Subcutaneous abdominal adipose tissue (tissue), 5 donors: Measurements from ENCODE around the gene SEMA3G.

Experiments
- H3K27ac ChIP-seq: one replicate; pipeline ENCODE4 v1.7.0; 2013; ENCODE audit warnings: low read depth, mild to moderate bottlenecking, inconsistent platforms, low read length, moderate library complexity
- H3K27me3 ChIP-seq, 5 donors: one replicate each; pipeline ENCODE4 v1.7.0; 2013; ENCODE audit warnings: low read length in 5 of 5, inconsistent platforms in 1 of 5; ENCODE audit not compliant: control insufficient read depth in 5 of 5, insufficient read depth in 4 of 5
- H3K36me3 ChIP-seq, 5 donors: one replicate each; pipeline ENCODE4 v1.7.0; 2013; ENCODE audit warnings: low read length in 5 of 5; ENCODE audit not compliant: control insufficient read depth in 5 of 5, insufficient read depth in 5 of 5
- H3K4me1 ChIP-seq, 5 donors: one replicate each; pipeline ENCODE4 v1.7.0; 2013; ENCODE audit warnings: low read length in 5 of 5, mild to moderate bottlenecking in 3 of 5, moderate library complexity in 1 of 5; ENCODE audit not compliant: control insufficient read depth in 5 of 5, insufficient read depth in 5 of 5
- H3K4me3 ChIP-seq, 5 donors: one replicate each; pipeline ENCODE4 v1.7.0; 2013; ENCODE audit warnings: low read length in 5 of 5, low read depth in 1 of 5
- H3K9ac ChIP-seq, 5 donors: one replicate each; pipeline ENCODE4 v1.7.0; 2013; ENCODE audit warnings: low read length in 5 of 5, mild to moderate bottlenecking in 4 of 5, moderate library complexity in 3 of 5
- H3K9me3 ChIP-seq, 5 donors: one replicate each; pipeline ENCODE4 v1.7.0; 2013; ENCODE audit warnings: low read length in 5 of 5; ENCODE audit not compliant: control insufficient read depth in 5 of 5
- donor health status: healthy.
- donor health status: healthy.
- donor health status: healthy.
- donor health status: healthy.
- donor health status: healthy.

Gene SEMA3G

DNA sequence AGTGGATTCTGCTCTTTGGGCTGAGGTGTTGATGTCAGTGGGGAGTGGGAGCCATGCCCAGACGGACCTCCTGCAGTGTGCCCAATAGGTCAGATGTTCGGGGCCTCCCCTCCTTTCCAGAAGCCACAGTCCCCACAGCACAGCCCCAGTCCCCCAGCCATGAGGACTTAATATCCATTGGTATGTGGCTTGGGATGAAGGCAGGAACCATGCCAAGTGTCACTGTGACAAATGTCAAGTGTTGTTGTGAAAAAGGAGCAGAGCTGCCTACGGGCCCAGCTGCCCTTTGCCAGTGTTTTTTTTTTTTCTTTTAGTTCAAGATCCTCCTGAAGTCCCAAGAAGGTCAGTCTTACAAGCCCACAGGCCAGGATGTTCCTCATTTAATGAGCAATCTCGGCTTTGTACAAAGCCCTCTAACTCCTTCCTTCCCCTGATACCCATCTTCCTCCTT is 12.2 kb downstream of the SEMA3G start:
- Histone ChIP-seq H3K27ac (peak overlapping the region; percentile 82), H3K27me3 (no peaks in the 10 kb centered on the region), H3K4me1 (peaks cover 35 to 93% (median 85%) of the 10 kb centered on the region in 5 donors), H3K4me3 (no peak overlapping the region), H3K36me3 (peaks cover 0 to 18% (median 10%) of the 10 kb centered on the region in 5 donors), H3K9ac (peak overlapping the region in 2 of 5 donors; percentile 45 to 52), H3K9me3 (no peaks in the 10 kb centered on the region)

DNA sequence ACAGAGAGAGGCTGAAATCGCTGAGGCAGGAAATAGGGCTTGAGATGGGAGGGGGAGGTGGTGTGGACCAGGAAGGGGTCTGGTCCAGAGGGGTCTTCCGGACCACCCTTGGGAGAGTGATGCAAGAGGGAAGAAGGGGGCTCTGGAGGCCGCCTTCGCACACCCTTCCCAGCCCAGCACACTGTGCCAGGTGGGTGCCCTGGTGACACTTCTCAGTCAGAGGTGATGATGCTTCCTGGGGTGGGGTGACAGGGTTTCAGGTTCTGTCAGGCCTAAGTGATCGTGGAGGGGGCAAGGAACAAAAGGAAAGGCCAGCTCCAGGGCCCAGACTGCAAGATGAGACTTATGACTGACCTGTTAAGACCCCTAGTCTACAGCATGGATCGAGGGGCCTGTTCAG is 12.7 kb downstream of the SEMA3G start:
- H3K27me3 ChIP-seq, result no peaks in the 10 kb centered on the region
- H3K9me3 ChIP-seq, result no peaks in the 10 kb centered on the region
- peaks cover 32 to 88% (median 81%) of the 10 kb centered on the region in 5 donors for H3K4me1 ChIP-seq
- H3K27ac ChIP-seq, result peak overlapping the region; percentile 82
- no peak overlapping the region for H3K4me3 ChIP-seq
- peaks cover 0 to 14% (median 5%) of the 10 kb centered on the region in 5 donors for H3K36me3 ChIP-seq
- peak overlapping the region in 2 of 5 donors; percentile 45 to 52 for H3K9ac ChIP-seq

DNA sequence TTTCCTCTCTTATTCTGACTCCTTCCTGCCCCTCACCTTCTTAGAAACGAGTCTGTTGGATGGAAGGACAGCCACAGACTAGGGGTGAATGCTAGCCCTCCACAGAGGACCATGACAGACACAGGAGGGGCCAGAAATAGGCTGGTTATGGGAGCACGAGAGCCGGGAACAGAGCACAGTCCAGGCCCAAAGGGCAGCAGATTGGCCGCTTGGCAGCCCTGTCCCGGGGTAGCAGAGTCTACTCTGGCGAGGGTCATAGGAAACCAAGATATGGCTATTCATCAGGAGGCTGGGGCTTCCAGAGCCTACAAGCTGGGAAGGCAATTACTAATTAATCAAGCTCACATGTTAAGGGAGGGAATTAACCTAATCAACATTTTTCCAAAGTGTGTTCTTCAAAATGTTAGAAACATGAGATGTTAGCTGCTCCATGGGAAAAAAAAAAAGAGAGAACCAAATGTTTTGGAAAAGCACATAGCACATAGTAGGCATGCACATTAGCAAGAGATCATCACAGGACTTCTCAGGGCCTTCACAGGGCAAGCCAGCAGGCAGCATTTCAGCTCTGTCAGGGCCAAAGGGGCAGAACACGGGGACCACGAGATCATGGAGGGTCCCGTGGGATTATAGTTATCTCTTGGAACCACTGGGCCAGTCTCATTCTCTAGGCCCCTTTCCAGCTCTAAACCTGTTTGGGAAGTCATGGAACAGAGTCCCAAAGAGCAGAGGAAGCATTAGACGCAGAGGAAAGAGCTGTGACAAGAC is 13.3 kb downstream of the SEMA3G start:
- Histone ChIP-seq H3K9ac (peak overlapping the region in 2 of 5 donors; percentile 13 to 49), H3K4me3 (no peak overlapping the region), H3K27ac (peak overlapping the region; percentile 82), H3K27me3 (no peaks in the 10 kb centered on the region), H3K4me1 (peaks cover 32 to 82% (median 75%) of the 10 kb centered on the region in 5 donors), H3K9me3 (no peaks in the 10 kb centered on the region), H3K36me3 (peaks cover 0 to 10% (median 4%) of the 10 kb centered on the region in 5 donors)

DNA sequence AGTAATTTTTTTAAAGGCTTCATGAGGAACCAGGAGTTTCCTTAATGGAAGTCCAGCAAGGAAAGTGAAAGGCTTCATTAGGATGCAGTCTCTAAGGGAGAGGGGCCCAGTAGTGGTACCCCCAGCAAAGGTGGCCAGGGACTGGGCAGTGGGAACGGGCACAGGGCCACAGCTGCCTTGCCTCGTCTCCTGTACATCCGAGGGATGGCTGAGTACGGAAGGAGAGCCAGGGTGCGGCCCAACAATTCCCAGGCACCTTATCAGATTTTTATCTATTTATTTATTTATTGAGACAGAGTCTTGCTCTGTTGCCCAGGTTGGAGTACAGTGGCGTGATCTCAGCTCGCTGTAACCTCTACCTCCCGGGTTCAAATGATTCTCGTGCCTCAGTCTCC is 14.5 kb downstream of the SEMA3G start:
- Histone ChIP-seq H3K4me3 (no peak overlapping the region), H3K9me3 (no peaks in the 10 kb centered on the region), H3K4me1 (peaks cover 23 to 70% (median 62%) of the 10 kb centered on the region in 5 donors), H3K27me3 (no peaks in the 10 kb centered on the region), H3K9ac (no peak overlapping the region), H3K36me3 (peaks cover 0 to 4% (median 0%) of the 10 kb centered on the region in 5 donors), H3K27ac (peak overlapping the region; percentile 62)

DNA sequence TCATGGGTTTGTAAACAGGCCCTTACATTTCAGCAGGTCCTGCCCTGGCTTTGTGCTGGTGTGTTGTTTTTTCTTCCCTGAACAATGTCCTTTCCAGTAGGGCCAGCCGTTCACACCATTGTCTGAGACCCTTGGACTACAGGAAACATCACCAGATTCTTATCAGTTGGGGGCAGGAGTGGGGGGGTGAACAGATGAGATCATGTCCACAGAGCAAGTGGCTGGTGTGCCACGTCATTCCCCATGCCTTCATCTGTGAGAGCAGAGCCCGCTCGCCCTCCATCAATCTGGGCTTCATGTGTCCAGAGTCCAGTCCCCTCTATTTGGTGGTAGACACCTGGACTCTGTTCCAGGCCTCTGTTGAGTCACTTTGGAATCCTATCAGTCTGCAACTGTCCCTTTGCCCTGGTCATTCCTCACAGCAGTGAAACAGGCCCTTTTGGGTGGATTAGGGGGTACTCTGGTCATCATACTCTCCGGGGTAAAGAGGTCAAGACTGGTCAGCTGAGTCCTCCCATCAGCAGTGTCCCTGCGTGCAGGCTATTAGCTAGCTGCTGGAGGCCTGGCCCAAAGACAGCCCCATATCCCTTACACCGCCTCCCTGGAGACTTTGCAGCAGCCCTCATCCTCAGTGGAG is 15.0 kb downstream of the SEMA3G start:
- Histone ChIP-seq H3K27me3 (no peaks in the 10 kb centered on the region), H3K36me3 (peaks cover 0 to 3% (median 0%) of the 10 kb centered on the region in 5 donors), H3K9ac (no peak overlapping the region), H3K4me3 (no peak overlapping the region), H3K9me3 (no peaks in the 10 kb centered on the region), H3K27ac (peak overlapping the region; percentile 62), H3K4me1 (peaks cover 23 to 65% (median 57%) of the 10 kb centered on the region in 5 donors)

DNA sequence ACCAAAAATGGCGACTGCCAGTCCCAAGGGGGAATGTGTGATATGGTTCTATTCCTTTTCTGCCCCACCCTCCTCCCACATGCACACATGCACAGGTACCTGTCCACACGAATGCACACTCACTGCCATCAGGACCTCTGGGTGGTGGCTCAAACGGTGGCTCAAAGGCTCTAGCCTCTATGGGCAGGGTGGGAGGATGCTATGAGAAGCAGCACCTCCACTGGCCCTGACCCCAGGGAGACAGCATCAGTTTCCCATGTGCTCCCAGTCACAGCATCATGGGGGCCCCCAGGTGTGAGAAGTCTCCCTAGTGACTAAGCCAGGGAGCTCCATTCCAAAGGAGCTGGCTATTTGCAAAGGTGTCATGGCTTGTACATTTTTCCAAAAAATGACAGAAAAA is 15.9 kb downstream of the SEMA3G start:
- Histone ChIP-seq H3K27me3 (no peaks in the 10 kb centered on the region), H3K4me1 (peaks cover 22 to 56% (median 49%) of the 10 kb centered on the region in 5 donors), H3K9ac (no peak overlapping the region), H3K27ac (peak overlapping the region; percentile 67), H3K9me3 (no peaks in the 10 kb centered on the region), H3K4me3 (no peak overlapping the region), H3K36me3 (no peaks in the 10 kb centered on the region)

DNA sequence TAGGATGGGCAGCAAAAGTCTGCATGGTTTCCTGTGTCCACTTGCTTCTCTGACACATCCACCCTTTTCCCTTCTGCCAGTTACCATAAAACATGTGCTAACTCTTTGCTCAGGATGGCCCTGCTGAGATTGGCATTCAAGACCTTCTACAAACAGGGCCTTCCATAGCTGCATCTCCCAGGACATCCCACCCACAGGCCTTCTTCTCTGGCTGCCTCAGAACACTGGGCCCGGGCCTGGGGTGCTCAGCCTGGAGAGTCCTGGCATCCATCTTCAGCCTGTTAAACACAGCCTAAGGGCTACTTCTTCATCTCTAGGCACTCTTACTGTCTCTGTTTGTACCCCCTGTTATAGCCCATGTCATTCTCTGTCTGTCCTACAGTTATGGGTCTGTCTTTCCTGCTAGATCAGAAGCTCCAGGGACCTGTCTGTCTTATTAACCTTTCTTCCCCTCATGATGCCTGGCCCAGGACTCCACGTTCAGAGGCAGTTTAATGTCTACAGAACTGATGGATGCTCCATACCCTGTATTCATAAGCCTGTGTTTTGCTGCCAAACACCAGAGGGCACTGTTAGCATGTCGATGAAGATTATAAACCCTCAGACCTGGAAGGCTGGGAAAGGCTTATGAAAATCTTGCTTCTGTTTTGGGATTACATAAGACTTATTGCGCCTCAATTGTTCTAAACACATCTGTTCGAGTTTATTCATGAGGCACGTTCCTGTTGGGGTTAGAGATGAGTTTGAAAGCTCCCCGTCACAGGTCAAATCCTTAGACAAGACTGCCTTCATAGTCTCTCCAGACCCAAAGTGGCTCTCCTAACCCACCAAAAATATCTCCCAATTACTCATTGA is 16.5 kb downstream of the SEMA3G start:
- no peak overlapping the region for H3K27ac ChIP-seq
- H3K4me1 ChIP-seq, result peaks cover 18 to 50% (median 45%) of the 10 kb centered on the region in 5 donors
- no peak overlapping the region for H3K9ac ChIP-seq
- no peaks in the 10 kb centered on the region for H3K9me3 ChIP-seq
- no peaks in the 10 kb centered on the region for H3K27me3 ChIP-seq
- H3K4me3 ChIP-seq, result no peak overlapping the region
- H3K36me3 ChIP-seq, result no peaks in the 10 kb centered on the region

DNA sequence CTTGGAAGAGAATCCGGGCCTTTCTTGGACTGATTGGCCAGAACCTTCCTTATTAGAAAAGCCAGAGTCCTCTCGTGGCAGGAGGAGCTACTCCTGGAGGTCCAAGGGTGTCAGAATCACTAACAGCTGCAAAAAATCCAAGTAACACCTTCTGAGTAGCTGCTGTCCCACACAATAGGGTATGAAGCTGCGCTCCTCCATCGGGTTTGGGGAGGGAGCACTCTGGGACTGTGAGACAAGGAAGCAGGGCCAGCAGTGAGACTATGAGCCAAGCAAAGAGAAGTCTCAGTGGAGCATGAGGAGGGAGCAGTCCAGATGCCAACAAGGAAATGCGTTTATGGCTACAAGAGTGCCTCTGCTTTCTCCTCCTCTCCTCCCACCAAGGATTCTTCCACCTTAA is 21.7 kb downstream of the SEMA3G start:
- Histone ChIP-seq H3K9me3 (no peaks in the 10 kb centered on the region), H3K4me3 (no peak overlapping the region), H3K27me3 (no peaks in the 10 kb centered on the region), H3K4me1 (peaks cover 3 to 21% (median 11%) of the 10 kb centered on the region in 5 donors), H3K27ac (no peak overlapping the region), H3K36me3 (peaks cover 0 to 10% (median 0%) of the 10 kb centered on the region in 5 donors), H3K9ac (peak overlapping the region in 1 of 5 donors; percentile 16)

DNA sequence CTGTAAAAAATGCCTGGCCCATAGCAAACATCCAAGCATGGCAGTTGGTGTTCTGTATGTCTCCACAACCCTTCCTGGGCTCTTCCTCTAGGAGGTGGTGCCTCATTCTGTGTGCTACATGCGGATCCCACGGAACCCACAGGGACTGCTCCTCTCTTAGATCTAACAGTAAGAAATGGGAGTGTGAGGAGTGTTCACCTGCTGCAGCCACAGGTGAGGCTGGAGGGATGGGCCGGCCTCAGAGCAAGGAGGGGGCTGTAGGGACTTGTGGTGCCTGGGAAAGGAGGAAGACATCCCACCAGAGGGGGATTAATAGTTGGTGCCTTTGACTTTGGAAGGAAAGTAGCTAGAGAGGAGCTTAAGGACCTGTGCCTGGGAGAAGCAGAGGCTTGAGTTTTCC is 22.2 kb downstream of the SEMA3G start:
- H3K9me3 ChIP-seq, result no peaks in the 10 kb centered on the region
- peaks cover 3 to 21% (median 11%) of the 10 kb centered on the region in 5 donors for H3K4me1 ChIP-seq
- H3K4me3 ChIP-seq, result no peak overlapping the region
- H3K9ac ChIP-seq, result no peak overlapping the region
- H3K27ac ChIP-seq, result no peak overlapping the region
- H3K36me3 ChIP-seq, result peaks cover 0 to 10% (median 0%) of the 10 kb centered on the region in 5 donors
- H3K27me3 ChIP-seq, result no peaks in the 10 kb centered on the region
